ENCODE results near the gene USP17L20.
"Not testable (repeated sequence)": the region's sequence is repeated elsewhere in the genome, so short reads cannot be mapped to it uniquely, and the experiment has no call there.

DNA sequence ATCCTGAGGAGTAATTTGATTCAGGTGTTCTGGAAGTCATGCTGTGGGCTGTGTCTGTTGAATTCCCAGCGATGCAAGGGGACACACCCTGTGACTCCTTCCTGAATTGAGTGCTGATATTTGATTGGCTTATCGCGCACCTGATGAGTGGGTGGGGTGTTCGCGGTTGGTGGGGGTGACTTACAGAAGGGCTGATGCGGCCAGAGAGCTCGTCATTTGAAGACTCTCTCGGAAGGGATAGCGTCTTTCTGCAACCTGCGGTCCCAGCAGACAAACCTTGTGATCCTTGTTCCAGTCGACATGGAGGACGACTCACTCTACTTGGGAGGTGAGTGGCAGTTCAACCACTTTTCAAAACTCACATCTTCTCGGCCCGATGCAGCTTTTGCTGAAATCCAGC lies 14.3 kb upstream of the USP17L20 start, which contains the start of gene USP17L17:
- TF ChIP-seq ZNF274 (IDR thresholded peaks at IDR 0.05; ENCODE audit: low read depth, low read length); YY1 (IDR thresholded peaks at IDR 0.05; ENCODE audit: insufficient read depth, insufficient read length): not testable (repeated sequence)

All from NT2/D1 (cell line).